OCI-LY3 (cell line): ENCODE measurements around the gene CPNE4.

Experiments used
- CTCF ChIP-seq: fragments of 200-600, 300-600 bp; sonication (generic); IDR thresholded peaks from 2 replicates; pipeline ENCODE4 v1.5.1; 2014; ENCODE audit warnings: antibody characterized with exemption, low read length, low read depth
- EZH2phosphoT487 ChIP-seq: fragments of 200-600 bp; shearing (Covaris generic); IDR thresholded peaks from 2 replicates; pipeline ENCODE4 v1.6.1; 2018; ENCODE audit warnings: antibody characterized with exemption, mixed run types, low read depth

GRCh38 chr3:131560795-131561194 lies 474.0 kb downstream of the CPNE4 start:
- TF ChIP-seq CTCF (no peak), EZH2phosphoT487 (no peak)
